Heart left ventricle (tissue), 16 donors: ENCODE data around the gene HOXB8. TPM values are rescaled to one million over a fixed set of nuclear protein-coding genes. Genes with fewer than 3 reads are reported as not detected.
A peak's percentile ranks its signal among the peaks of the same experiment; 100 is the strongest.

Experiments used
- ATAC-seq, 4 donors: fragments of 200-7000 bp; cut with Tn5 transposase; one replicate each; pipeline ENCODE4 v1.9.1; 2020 to 2022; ENCODE audit warnings: moderate library complexity in 4 of 4, mild to moderate bottlenecking in 3 of 4, moderate number of reproducible peaks in 1 of 4
- DNase-seq, 5 donors: peaks; one replicate each; pipeline ENCODE4 v3.0.0-alpha.2; 2020
- H3K27ac ChIP-seq, 12 donors: fragments of 200-600 bp; sonication (generic) in 4 of 12; one replicate each; pipeline versions ENCODE4 v1.5.0 to v1.8.0; 2016 to 2022; ENCODE audit warnings: mild to moderate bottlenecking in 2 of 12
- H3K27me3 ChIP-seq, 9 donors: fragments of 200-600 bp; sonication (generic) in 2 of 9; one replicate each; pipeline versions ENCODE4 v1.5.1 to v1.8.0; 2016 to 2022; ENCODE audit warnings: mild to moderate bottlenecking in 3 of 9
- H3K36me3 ChIP-seq, 9 donors: fragments of 200-600 bp; sonication (generic) in 2 of 9; one replicate each; pipeline versions ENCODE4 v1.5.0 to v1.8.0; 2018 to 2022; ENCODE audit warnings: mild to moderate bottlenecking in 2 of 9
- H3K4me1 ChIP-seq, 12 donors: fragments of 200-600 bp; sonication (generic) in 4 of 12; one replicate each; pipeline versions ENCODE4 v1.5.0 to v1.8.0; 2016 to 2022; ENCODE audit warnings: mild to moderate bottlenecking in 3 of 12
- H3K4me3 ChIP-seq, 12 donors: fragments of 200-600 bp; sonication (generic) in 4 of 12; one replicate each; pipeline versions ENCODE4 v1.5.0 to v1.8.0; 2017 to 2022; ENCODE audit warnings: mild to moderate bottlenecking in 9 of 12, moderate library complexity in 4 of 12
- H3K9me3 ChIP-seq, 12 donors: fragments of 200-600 bp; sonication (generic) in 4 of 12; one replicate each; pipeline versions ENCODE4 v1.5.0 to v1.8.0; 2016 to 2022; ENCODE audit warnings: mild to moderate bottlenecking in 1 of 12
- POLR2A ChIP-seq, 2 donors: fragments of 450-650 bp; IDR thresholded peaks; one replicate each; pipeline ENCODE4 v1.6.1; 2017; ENCODE audit warnings: antibody characterized with exemption in 2 of 2, mild to moderate bottlenecking in 2 of 2, moderate library complexity in 2 of 2
- WGBS, 4 donors: extraction: QIAGEN DNeasy Blood & Tissue Kit in 2 of 4; methylation state at CpG; one replicate each; pipeline versions ENCODE4 v1.1.5 to v1.1.7; 2013 to 2018; 5-methylcytosine and 5-hydroxymethylcytosine counted together
- intact Hi-C, 10 donors: fragments of 100-400 bp; cut with DNase I; formaldehyde crosslinking; loops; one replicate each; pipeline versions ENCODE4 v1.11.1 to v1.14.2; 2022
- polyA plus RNA-seq, 2 donors: library from polyadenylated mRNA; stranded (reverse); fragments of 200-250 nt; gene quantifications; one replicate each; pipeline ENCODE4 v1.2.3, GENCODE V29; 2013
- total RNA-seq, 9 donors: library from RNA; depleted of rRNA in 2 of 9; stranded (reverse); fragments of >200 nt in 2 of 9; fragmentation: NEBNext Ultra II Directional in 3 of 9; extraction: Animal tissue kit (Norgen Biotek cat#: 25700) in 3 of 9; gene quantifications; one replicate each; pipeline versions ENCODE4 v1.1.0 to v1.2.4, GENCODE V29; 2016 to 2023
- TF ChIP-seq, protein P1 (sequence below), 12 donors: fragments of 200-600 bp; sonication (generic) in 4 of 12; IDR thresholded peaks; one replicate each; pipeline versions ENCODE4 v1.5.0 to v1.8.0; 2018 to 2022; ENCODE audit warnings: antibody characterized with exemption in 12 of 12, mild to moderate bottlenecking in 5 of 12
- donor health status: ischemic (EF 13 %, LVEDD 7.1; RV severe dilation, severe dysfunction).
- donor health status: healthy with polysubstance abuse.
- donor health status: DM: no; HTN: yes; CAD: no.
- donor health status: DM: no; HTN: no; CAD: no.
- donor health status: ischemic (EF 25% LVEDD 6.9; RV normal size, moderate dysfunction).
- donor health status: ischemic (EF 25% LVEDD 5.7; RV mildly dilated, moderate dysfunction).
- donor health status: healthy.
- donor health status: DM: yes; HTN: yes; CAD: no.
- donor health status: ischemic (EF 35%, LVEDD 5.7; RV mildly dilated, moderate dysfunction).
- donor health status: nonischemic (EF 11% LVEDD 7.7; RV severe dilation, severe dysfunction).
- donor health status: DM: yes; HTN: yes; CAD: no.
- donor health status: PGD.
- donor health status: ischemic (EF 29% LVEDD 5.4; RV normal size, mild dysfunction).
- donor health status: nonischemic (EF 23%, LVEDD 6.1; RV moderate dilation, normal function).

Gene HOXB8
- total and polyA plus RNA-seq, 11 donors: not detected

GRCh38 chr17:48579471-48579759, 35.7 kb downstream of the HOXB8 start:
- no peak for DNase-seq
- TF ChIP-seq, protein P1, sequence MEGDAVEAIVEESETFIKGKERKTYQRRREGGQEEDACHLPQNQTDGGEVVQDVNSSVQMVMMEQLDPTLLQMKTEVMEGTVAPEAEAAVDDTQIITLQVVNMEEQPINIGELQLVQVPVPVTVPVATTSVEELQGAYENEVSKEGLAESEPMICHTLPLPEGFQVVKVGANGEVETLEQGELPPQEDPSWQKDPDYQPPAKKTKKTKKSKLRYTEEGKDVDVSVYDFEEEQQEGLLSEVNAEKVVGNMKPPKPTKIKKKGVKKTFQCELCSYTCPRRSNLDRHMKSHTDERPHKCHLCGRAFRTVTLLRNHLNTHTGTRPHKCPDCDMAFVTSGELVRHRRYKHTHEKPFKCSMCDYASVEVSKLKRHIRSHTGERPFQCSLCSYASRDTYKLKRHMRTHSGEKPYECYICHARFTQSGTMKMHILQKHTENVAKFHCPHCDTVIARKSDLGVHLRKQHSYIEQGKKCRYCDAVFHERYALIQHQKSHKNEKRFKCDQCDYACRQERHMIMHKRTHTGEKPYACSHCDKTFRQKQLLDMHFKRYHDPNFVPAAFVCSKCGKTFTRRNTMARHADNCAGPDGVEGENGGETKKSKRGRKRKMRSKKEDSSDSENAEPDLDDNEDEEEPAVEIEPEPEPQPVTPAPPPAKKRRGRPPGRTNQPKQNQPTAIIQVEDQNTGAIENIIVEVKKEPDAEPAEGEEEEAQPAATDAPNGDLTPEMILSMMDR (IDR thresholded peaks at IDR 0.05): no peak
- TF ChIP-seq POLR2A (IDR thresholded peaks at IDR 0.05): no peak
- 15 to 27% (median 17%) methylated on average over 7 of the region's 7 CpGs for WGBS, 4 donors
- H3K27me3 ChIP-seq: peaks cover 69 to 100% (median 96%) of the 10 kb centered on the region in 9 donors
- H3K9me3 ChIP-seq: no peaks in the 10 kb centered on the region
- ATAC-seq: no peak
- H3K4me3 ChIP-seq: peak overlapping the region in 5 of 12 donors; percentile 19 to 61 (median 52)
- H3K4me1 ChIP-seq: peaks cover 0 to 39% (median 5%) of the 10 kb centered on the region in 12 donors
- H3K27ac ChIP-seq: peak overlapping the region in 6 of 12 donors; percentile 27 to 97 (median 62)
- intact Hi-C loops: loop anchor here in 3 of 10 donors (2.0 to 5.0 kb wide), 2 partner anchors 15 to 37 kb away; no protein-coding TSS in a partner anchor
- no peaks in the 10 kb centered on the region for H3K36me3 ChIP-seq

DNA sequence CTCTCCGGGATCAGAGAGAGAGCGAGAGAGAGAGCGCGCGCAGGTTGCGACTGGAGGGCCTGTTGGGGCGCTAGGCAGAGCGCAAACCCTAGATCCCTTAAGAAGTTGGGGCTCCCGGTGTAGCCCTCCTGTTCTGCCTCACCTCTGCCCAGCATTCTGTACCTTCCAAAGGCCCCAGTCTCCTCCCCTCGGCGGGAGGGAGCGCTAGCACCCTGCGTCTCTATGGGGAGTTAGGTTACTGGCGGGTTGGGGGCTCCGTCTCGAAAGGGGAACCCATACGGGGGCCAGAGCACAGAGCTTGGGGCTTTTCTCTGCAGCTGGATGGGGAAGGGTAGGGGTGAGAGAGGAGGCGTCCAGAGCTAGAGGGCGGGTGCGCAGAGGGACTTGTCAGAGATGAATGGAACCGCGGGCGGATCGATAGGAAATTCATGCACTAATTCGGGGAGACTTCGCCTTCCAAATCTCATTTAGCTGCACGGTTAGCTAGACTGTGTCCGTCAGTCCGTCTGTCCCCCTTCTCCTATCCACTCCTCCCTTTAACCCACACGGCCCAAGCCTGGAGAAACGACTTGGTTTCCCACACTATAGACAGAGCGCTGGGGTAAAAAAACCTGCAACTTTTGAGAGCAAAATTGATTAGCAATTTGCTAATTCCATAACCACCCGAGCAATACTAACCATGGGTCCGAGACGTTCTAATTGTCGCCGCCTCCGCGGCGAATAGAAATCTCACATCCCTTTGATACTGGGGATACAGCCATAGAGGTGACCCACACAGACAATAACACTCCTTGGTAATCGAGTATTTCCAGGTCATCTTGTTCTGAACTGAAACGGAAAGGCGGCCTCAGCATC, 36.2 kb downstream of the HOXB8 start:
- H3K4me3 ChIP-seq: peak overlapping the region; percentile 3 to 61 (median 50)
- no peaks in the 10 kb centered on the region for H3K36me3 ChIP-seq
- no peak for TF ChIP-seq POLR2A (IDR thresholded peaks at IDR 0.05)
- TF ChIP-seq, protein P1 (IDR thresholded peaks at IDR 0.05): no peak
- DNase-seq (no peak), ATAC-seq (peak in 2 of 4 donors; percentile 12 to 13)
- intact Hi-C loops: loop anchor here in 3 of 10 donors (2.0 to 5.0 kb wide), 2 partner anchors 14 to 37 kb away; no protein-coding TSS in a partner anchor
- H3K27me3 ChIP-seq: peaks cover 68 to 100% (median 95%) of the 10 kb centered on the region in 9 donors
- peaks cover 0 to 39% (median 5%) of the 10 kb centered on the region in 12 donors for H3K4me1 ChIP-seq
- WGBS, 4 donors: 6 to 11% (median 8%) methylated on average over 34 to 43 of the region's 43 CpGs
- H3K9me3 ChIP-seq: no peaks in the 10 kb centered on the region
- H3K27ac ChIP-seq: peak overlapping the region in 10 of 12 donors; percentile 9 to 97 (median 66)

- ATAC-seq: peak in 3 of 4 donors; percentile 58 to 68 (median 61)
- Histone ChIP-seq H3K27ac (peak within 1 kb of the TSS in 11 of 12 donors; percentile 9 to 97 (median 65)), H3K36me3 (no peaks in the 10 kb centered on the region), H3K27me3 (peaks cover 66 to 100% (median 94%) of the 10 kb centered on the region in 9 donors), H3K4me1 (peaks cover 0 to 39% (median 5%) of the 10 kb centered on the region in 12 donors), H3K9me3 (no peaks in the 10 kb centered on the region), H3K4me3 (peak within 1 kb of the TSS; percentile 3 to 61 (median 50))
- 1 to 3% (median 2%) methylated on average over 14 to 58 of the region's 58 CpGs for WGBS, 4 donors
- peak; percentile 53 to 85 (median 70) for DNase-seq
- no peak for TF ChIP-seq POLR2A (IDR thresholded peaks at IDR 0.05)
- TF ChIP-seq, protein P1 (IDR thresholded peaks at IDR 0.05): no peak
- intact Hi-C loops: loop anchor here in 3 of 10 donors (2.0 to 5.0 kb wide), 2 partner anchors 13 to 36 kb away; no protein-coding TSS in a partner anchor
Measured at GRCh38 chr17:48577946-48578615, 37.0 kb downstream of the HOXB8 start, which contains the start of gene HOXB4. TSS of gene HOXB4 (minus strand) at chr17:48578350. CDS start at chr17:48578319, 31 bp downstream.
